K562 (cell line): Measurements from ENCODE around the gene GAB2. TPM values are rescaled to one million over a fixed set of nuclear protein-coding genes. Genes with fewer than 3 reads are reported as not detected.
A peak's percentile ranks its signal among the peaks of the same experiment; 100 is the strongest.

ENCODE experiments used
- CBFA2T3 ChIP-seq: fragments of 450-650 bp; IDR thresholded peaks from 2 replicates; pipeline ENCODE4 v1.6.1; 2017
- CEBPB ChIP-seq: fragments of 450-650 bp; IDR thresholded peaks from 2 replicates; pipeline ENCODE4 v1.6.1; 2016; ENCODE audit warnings: missing genetic modification characterization, missing compliant biosample characterization
- CEBPG ChIP-seq, 3 experiments: fragments of 200-800 bp in 1 of 3; sonication (Bioruptor generic) in 1 of 3; sonication (generic) in 1 of 3; formaldehyde crosslinking in 1 of 3; IDR thresholded peaks in 2 of 3; conservative IDR thresholded peaks in 1 of 3; 2 replicates each; pipeline versions ENCODE4 v1.6.1 to v1.8.0; 2016 to 2022; ENCODE audit warnings: missing compliant biosample characterization in 2 of 3, missing genetic modification characterization in 2 of 3, mild to moderate bottlenecking in 1 of 3, missing genetic modification reagents in 1 of 3
- HMBOX1 ChIP-seq: sonication (generic); IDR thresholded peaks from 2 replicates; pipeline ENCODE4 v1.6.1; 2016
- IRF9 ChIP-seq: fragments of 450-650 bp; IDR thresholded peaks from 2 replicates; pipeline ENCODE4 v1.6.1; 2016; ENCODE audit warnings: missing biosample characterization, missing genetic modification characterization
- KDM2B ChIP-seq: fragments of 250-450 bp; sonication (Bioruptor Pico); IDR thresholded peaks from 2 replicates; pipeline ENCODE4 v1.8.0; 2021; ENCODE audit warnings: mild to moderate bottlenecking, moderate library complexity
- MNT ChIP-seq, 2 experiments: fragments of 450-650 bp; conservative IDR thresholded peaks; 2 replicates each; pipeline ENCODE4 v1.6.1; 2017; ENCODE audit warnings: mild to moderate bottlenecking in 2 of 2, moderate library complexity in 2 of 2
- NEUROD1 ChIP-seq: fragments of 150-350 bp; IDR thresholded peaks from 2 replicates; pipeline ENCODE4 v1.6.1; 2014; ENCODE audit warnings: borderline replicate concordance, low read length, low read depth; ENCODE audit not compliant: partially characterized antibody
- POLR2G ChIP-seq: fragments of 200-400 bp; formaldehyde crosslinking; IDR thresholded peaks from 2 replicates; pipeline ENCODE4 v1.6.1; 2017; ENCODE audit warnings: low read depth, mild to moderate bottlenecking, antibody characterized with exemption, low read length, moderate library complexity
- USF1 ChIP-seq: sonication (generic); formaldehyde crosslinking; IDR thresholded peaks from 2 replicates; pipeline ENCODE4 v1.9.0; 2022; ENCODE audit warnings: mild to moderate bottlenecking, missing genetic modification reagents
- ZNF165 ChIP-seq: fragments of 250-450 bp; sonication (Bioruptor Pico); IDR thresholded peaks from 2 replicates; pipeline ENCODE4 v1.4.0; 2020; ENCODE audit warnings: borderline replicate concordance
- ZNF184 ChIP-seq: sonication (generic); formaldehyde crosslinking; IDR thresholded peaks from 2 replicates; pipeline ENCODE4 v1.5.0; 2020; ENCODE audit warnings: missing genetic modification reagents
- ZSCAN32 ChIP-seq: fragments of 450-650 bp; formaldehyde crosslinking; IDR thresholded peaks from 2 replicates; pipeline ENCODE4 v1.4.0; 2020; ENCODE audit warnings: mild to moderate bottlenecking, moderate library complexity
- polyA plus RNA-seq, 8 experiments: library from polyadenylated mRNA; depleted of rRNA in 4 of 8; stranded (reverse) in 5 of 8; unstranded in 3 of 8; fragments of >200 nt; fragmentation: Nextera tagmentation in 2 of 8; fragmentation: Illumina TruSeq in 1 of 8; extraction: Ambion mirVana in 2 of 8; extraction: Trizol in 1 of 8; gene quantifications; 2 replicates each; pipeline versions ENCODE4 v1.2.1 to v1.2.3, GENCODE V29; 2011 to 2014; ENCODE audit warnings: inconsistent platforms in 1 of 8, missing spikeins in 1 of 8
- total RNA-seq, 7 experiments: library from RNA; depleted of rRNA in 6 of 7; stranded (reverse); fragments of >200 nt in 6 of 7; fragmentation: Illumina TruSeq in 2 of 7; extraction: Trizol in 2 of 7; gene quantifications; 2 replicates each; pipeline versions ENCODE4 v1.2.1 to v1.2.3, GENCODE V29; 2011 to 2021; ENCODE audit warnings: low replicate concordance in 1 of 7
- TF ChIP-seq, protein P1 (sequence below): fragments of 450-650 bp; conservative IDR thresholded peaks from 2 replicates; pipeline ENCODE4 v1.6.1; 2016; ENCODE audit warnings: missing genetic modification characterization, low read depth, mild to moderate bottlenecking, control low read depth, missing compliant biosample characterization
- TF ChIP-seq, protein P2 (sequence below): conservative IDR thresholded peaks from 2 replicates; pipeline ENCODE4 v1.6.1; 2011; ENCODE audit warnings: low read depth, mild to moderate bottlenecking, low read length; ENCODE audit not compliant: control insufficient read depth
- TF ChIP-seq, protein P3 (sequence below): fragments of 450-650 bp; formaldehyde crosslinking; IDR thresholded peaks from 2 replicates; pipeline ENCODE4 v1.4.0; 2020; ENCODE audit warnings: mild to moderate bottlenecking, moderate library complexity

The GAB2 gene
- total and polyA plus RNA-seq, 9 of the 15 experiments (the other 6 are each of a cell fraction or from before 2014, with no cell fraction given) = 2.3 to 35.2 (median 16.1) TPM

GRCh38 chr11:78354408-78355308 lies 63.0 kb downstream of the GAB2 start (continued):
- TF ChIP-seq NEUROD1 (no peak), ZNF184 (CRISPR knock-in tag) (no peak), KDM2B (CRISPR knock-in tag) (no peak), HMBOX1 (peak; percentile 39; the same call in 1 of the 2 replicates), CEBPG (CRISPR knock-in tag; IDR thresholded peaks at IDR 0.05) (peak; percentile 93), CEBPG (tag; conservative IDR thresholded peaks at IDR 0.05 in 1 of 2, IDR thresholded peaks at IDR 0.05 in 1 of 2) (peak; percentile 85 to 94), IRF9 (tag) (peak; percentile 45; the same call in 1 of the 2 replicates), ZSCAN32 (CRISPR knock-in tag) (peak; percentile 71; the same call in 1 of the 2 replicates), CEBPB (tag) (peak; percentile 80), POLR2G (0 out of 2 replicates have a peak, but pooled peaks have one; percentile 41), USF1 (CRISPR knock-in tag) (no peak), MNT (conservative IDR thresholded peaks at IDR 0.05) (no peak), ZNF165 (CRISPR knock-in tag) (no peak), CBFA2T3 (no peak)
- TF ChIP-seq, protein P1, sequence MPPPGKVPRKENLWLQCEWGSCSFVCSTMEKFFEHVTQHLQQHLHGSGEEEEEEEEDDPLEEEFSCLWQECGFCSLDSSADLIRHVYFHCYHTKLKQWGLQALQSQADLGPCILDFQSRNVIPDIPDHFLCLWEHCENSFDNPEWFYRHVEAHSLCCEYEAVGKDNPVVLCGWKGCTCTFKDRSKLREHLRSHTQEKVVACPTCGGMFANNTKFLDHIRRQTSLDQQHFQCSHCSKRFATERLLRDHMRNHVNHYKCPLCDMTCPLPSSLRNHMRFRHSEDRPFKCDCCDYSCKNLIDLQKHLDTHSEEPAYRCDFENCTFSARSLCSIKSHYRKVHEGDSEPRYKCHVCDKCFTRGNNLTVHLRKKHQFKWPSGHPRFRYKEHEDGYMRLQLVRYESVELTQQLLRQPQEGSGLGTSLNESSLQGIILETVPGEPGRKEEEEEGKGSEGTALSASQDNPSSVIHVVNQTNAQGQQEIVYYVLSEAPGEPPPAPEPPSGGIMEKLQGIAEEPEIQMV (tag) = peak; percentile 38; the same call in 1 of the 2 replicates
- TF ChIP-seq, protein P2, sequence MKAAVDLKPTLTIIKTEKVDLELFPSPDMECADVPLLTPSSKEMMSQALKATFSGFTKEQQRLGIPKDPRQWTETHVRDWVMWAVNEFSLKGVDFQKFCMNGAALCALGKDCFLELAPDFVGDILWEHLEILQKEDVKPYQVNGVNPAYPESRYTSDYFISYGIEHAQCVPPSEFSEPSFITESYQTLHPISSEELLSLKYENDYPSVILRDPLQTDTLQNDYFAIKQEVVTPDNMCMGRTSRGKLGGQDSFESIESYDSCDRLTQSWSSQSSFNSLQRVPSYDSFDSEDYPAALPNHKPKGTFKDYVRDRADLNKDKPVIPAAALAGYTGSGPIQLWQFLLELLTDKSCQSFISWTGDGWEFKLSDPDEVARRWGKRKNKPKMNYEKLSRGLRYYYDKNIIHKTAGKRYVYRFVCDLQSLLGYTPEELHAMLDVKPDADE = no peak
- TF ChIP-seq, protein P3, sequence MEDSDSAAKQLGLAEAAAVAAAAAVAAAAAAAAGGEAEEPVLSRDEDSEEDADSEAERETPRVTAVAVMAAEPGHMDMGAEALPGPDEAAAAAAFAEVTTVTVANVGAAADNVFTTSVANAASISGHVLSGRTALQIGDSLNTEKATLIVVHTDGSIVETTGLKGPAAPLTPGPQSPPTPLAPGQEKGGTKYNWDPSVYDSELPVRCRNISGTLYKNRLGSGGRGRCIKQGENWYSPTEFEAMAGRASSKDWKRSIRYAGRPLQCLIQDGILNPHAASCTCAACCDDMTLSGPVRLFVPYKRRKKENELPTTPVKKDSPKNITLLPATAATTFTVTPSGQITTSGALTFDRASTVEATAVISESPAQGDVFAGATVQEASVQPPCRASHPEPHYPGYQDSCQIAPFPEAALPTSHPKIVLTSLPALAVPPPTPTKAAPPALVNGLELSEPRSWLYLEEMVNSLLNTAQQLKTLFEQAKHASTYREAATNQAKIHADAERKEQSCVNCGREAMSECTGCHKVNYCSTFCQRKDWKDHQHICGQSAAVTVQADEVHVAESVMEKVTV (CRISPR knock-in tag) = peak; percentile 25
